K562 (cell line): ENCODE data around the gene LINGO3. TPM values are rescaled to one million over a fixed set of nuclear protein-coding genes. Genes with fewer than 3 reads are reported as not detected.

Source experiments
- ATAC-seq: fragments of 200-7000 bp; cut with Tn5 transposase; 3 replicates; pipeline ENCODE4 v1.9.1; 2020; ENCODE audit warnings: moderate library complexity
- BruUV-seq: library from RNA; stranded (reverse); fragments of 400-500 nt; replicated peaks from 2 replicates; lab custom pipeline; 2021; lab: Mats Ljungman, UMichigan
- CTCF ChIA-PET: fragments of 300-600 bp; formaldehyde crosslinking; extraction: SDS; loops from one replicate; lab custom pipeline; 2021; ENCODE audit warnings: low intra/inter-chr PET ratio; lab: Yijun Ruan, JAX
- POLR2A ChIA-PET: fragments of 300-600, 350-650 bp; sonication (Branson Sonifier 250); formaldehyde crosslinking; extraction: SDS; loops from one replicate; lab custom pipeline; 2021; ENCODE audit warnings: antibody characterized with exemption, inconsistent platforms; lab: Yijun Ruan, JAX
- DNase-seq, 4 experiments: peaks; one replicate each; pipeline versions ENCODE4 v3.0.0 to v3.0.0-alpha.2; 2011 to 2018; ENCODE audit warnings: low spot score in 3 of 4, mixed read lengths in 3 of 4; ENCODE audit errors: extremely low read depth in 1 of 4
- FAIRE-seq: peaks from 2 replicates; lab custom pipeline; 2011; peaks lifted over from hg19 to GRCh38; lab: Jason Lieb, UNC
- H2AFZ ChIP-seq: 2 replicates; pipeline ENCODE4 v1.6.0; 2011; ENCODE audit warnings: low read depth, low read length, control low read depth, inconsistent platforms
- H3K27ac ChIP-seq: fragments of 200-600 bp; 3 replicates; pipeline ENCODE4 v1.8.0; 2011; ENCODE audit warnings: low read depth, mild to moderate bottlenecking, control low read depth, inconsistent platforms, low read length, moderate library complexity, mixed read lengths; ENCODE audit errors: extremely low read depth
- H3K27me3 ChIP-seq, 2 experiments: fragments of 300-600 bp in 1 of 2; 2 replicates in 1 of 2; 3 replicates in 1 of 2; pipeline versions ENCODE4 v1.6.0 to v1.8.0; 2011; ENCODE audit warnings: inconsistent platforms in 2 of 2, low read length in 2 of 2, mild to moderate bottlenecking in 1 of 2, mixed read lengths in 1 of 2, moderate library complexity in 1 of 2; ENCODE audit not compliant: control insufficient read depth in 2 of 2, insufficient read depth in 2 of 2
- H3K36me3 ChIP-seq: fragments of 300-600 bp; 3 replicates; pipeline ENCODE4 v1.8.0; 2011; ENCODE audit warnings: mild to moderate bottlenecking, low read length, inconsistent platforms; ENCODE audit not compliant: control insufficient read depth, insufficient read depth
- H3K4me1 ChIP-seq, 2 experiments: fragments of 200-600 bp in 1 of 2; replicated peaks in 1 of 2; 2 replicates in 1 of 2; 3 replicates in 1 of 2; pipeline versions ENCODE4 v1.5.1 to v1.8.0; 2011; ENCODE audit warnings: inconsistent platforms in 2 of 2, low read length in 2 of 2, mild to moderate bottlenecking in 1 of 2, mixed read lengths in 1 of 2, moderate library complexity in 1 of 2; ENCODE audit not compliant: control insufficient read depth in 2 of 2, insufficient read depth in 2 of 2
- H3K4me2 ChIP-seq: 2 replicates; pipeline ENCODE4 v1.6.1; 2011; ENCODE audit warnings: low read length, control low read depth, inconsistent platforms, mixed read lengths; ENCODE audit not compliant: insufficient read depth
- H3K4me3 ChIP-seq: fragments of 200-600 bp; sonication (generic), shearing (Covaris generic); 2 replicates; pipeline ENCODE4 v1.5.1; 2016; ENCODE audit warnings: control low read depth, inconsistent platforms
- H3K79me2 ChIP-seq: fragments of 200-600 bp; 3 replicates; pipeline ENCODE4 v1.8.0; 2011; ENCODE audit warnings: low read length, inconsistent platforms; ENCODE audit not compliant: control insufficient read depth, insufficient read depth
- H3K9ac ChIP-seq, 2 experiments: 2 replicates each; pipeline versions ENCODE4 v1.6.0 to v1.6.1; 2011; ENCODE audit warnings: low read depth in 2 of 2, low read length in 2 of 2, control low read depth in 1 of 2, inconsistent platforms in 1 of 2, mild to moderate bottlenecking in 1 of 2, mixed read lengths in 1 of 2; ENCODE audit not compliant: insufficient read depth in 1 of 2
- H3K9me1 ChIP-seq: one replicate; pipeline ENCODE4 v1.6.0; 2011; ENCODE audit warnings: inconsistent platforms, mild to moderate bottlenecking, low read length, moderate library complexity; ENCODE audit not compliant: control insufficient read depth, insufficient read depth
- H3K9me3 ChIP-seq: replicated peaks from 2 replicates; pipeline ENCODE4 v1.5.1; 2011; ENCODE audit warnings: low read depth, low read length, inconsistent platforms; ENCODE audit not compliant: control insufficient read depth, insufficient read depth
- H4K20me1 ChIP-seq: replicated peaks from 2 replicates; pipeline ENCODE4 v1.6.1; 2011; ENCODE audit warnings: low read length, inconsistent platforms, mixed read lengths; ENCODE audit not compliant: control insufficient read depth, insufficient read depth
- FIP1L1 ChIP-seq: fragments of 200-400 bp; formaldehyde crosslinking; IDR thresholded peaks from 2 replicates; pipeline ENCODE4 v1.6.1; 2018; ENCODE audit warnings: mild to moderate bottlenecking, low read depth, low read length; ENCODE audit not compliant: poor library complexity, severe bottlenecking
- FUS ChIP-seq: fragments of 200-400 bp; formaldehyde crosslinking; optimal IDR thresholded peaks from 2 replicates; pipeline ENCODE3; 2017; ENCODE audit warnings: low read depth, low read length
- HMGN3 ChIP-seq: IDR thresholded peaks from 2 replicates; pipeline ENCODE4 v1.6.1; 2011; ENCODE audit warnings: borderline replicate concordance, low read depth, mild to moderate bottlenecking, mixed read lengths, low read length; ENCODE audit not compliant: insufficient read length; ENCODE audit errors: extremely low read depth
- HNRNPL ChIP-seq: fragments of 200-400 bp; formaldehyde crosslinking; IDR thresholded peaks from 2 replicates; pipeline ENCODE4 v1.6.1; 2017; ENCODE audit warnings: low read depth, mild to moderate bottlenecking, low read length
- KLF13 ChIP-seq: fragments of 450-650 bp; IDR thresholded peaks from 2 replicates; pipeline ENCODE4 v1.6.1; 2016; ENCODE audit warnings: missing genetic modification characterization, low read depth, mild to moderate bottlenecking, missing compliant biosample characterization, moderate library complexity, borderline replicate concordance
- NFXL1 ChIP-seq: fragments of 450-650 bp; formaldehyde crosslinking; IDR thresholded peaks from 2 replicates; pipeline ENCODE4 v1.4.0; 2021; ENCODE audit warnings: mild to moderate bottlenecking
- POLR2G ChIP-seq: fragments of 200-400 bp; formaldehyde crosslinking; IDR thresholded peaks from 2 replicates; pipeline ENCODE4 v1.6.1; 2017; ENCODE audit warnings: low read depth, mild to moderate bottlenecking, antibody characterized with exemption, low read length, moderate library complexity
- RBFOX2 ChIP-seq: fragments of 200-400 bp; formaldehyde crosslinking; IDR thresholded peaks from 2 replicates; pipeline ENCODE4 v1.6.1; 2017; ENCODE audit warnings: low read depth, mild to moderate bottlenecking, low read length, moderate library complexity
- RBM22 ChIP-seq: fragments of 200-400 bp; formaldehyde crosslinking; IDR thresholded peaks from 2 replicates; pipeline ENCODE4 v1.6.1; 2018; ENCODE audit warnings: low read length, low read depth; ENCODE audit not compliant: poor library complexity, severe bottlenecking
- SAFB ChIP-seq: fragments of 200-400 bp; formaldehyde crosslinking; IDR thresholded peaks from 2 replicates; pipeline ENCODE4 v1.6.1; 2017; ENCODE audit warnings: low read depth, low read length, borderline replicate concordance
- ZBTB33 ChIP-seq: sonication (generic); formaldehyde crosslinking; IDR thresholded peaks from 2 replicates; pipeline ENCODE4 v1.8.1; 2023; ENCODE audit warnings: mild to moderate bottlenecking, missing genetic modification reagents
- ZNF23 ChIP-seq: fragments of 250-450 bp; sonication (Bioruptor Pico); IDR thresholded peaks from 2 replicates; pipeline ENCODE4 v1.4.0; 2020; ENCODE audit warnings: mild to moderate bottlenecking
- ZNF592 ChIP-seq: fragments of 450-650 bp; IDR thresholded peaks from 2 replicates; pipeline ENCODE4 v1.6.1; 2017; ENCODE audit warnings: antibody characterized with exemption, mild to moderate bottlenecking
- WGBS: fragments of 100-300 bp; shearing (Covaris generic); methylation state at CpG from one replicate; pipeline ENCODE4 v1.1.6; 2016; ENCODE audit warnings: low coverage, mixed read lengths; ENCODE audit not compliant: insufficient coverage; ENCODE audit errors: missing lambda C conversion rate; 5-methylcytosine and 5-hydroxymethylcytosine counted together
- in situ Hi-C: fragments of 300-500 bp; cut with MboI; formaldehyde crosslinking; loops from 4 replicates; pipeline ENCODE4 v1.15.0; 2018; ENCODE audit warnings: inconsistent platforms, mixed read lengths
- intact Hi-C: fragments of 100-400 bp; cut with micrococcal nuclease; formaldehyde crosslinking; loops from 2 replicates; pipeline ENCODE4 v1.14.2; 2022
- polyA plus RNA-seq, 8 experiments: library from polyadenylated mRNA; depleted of rRNA in 4 of 8; stranded (reverse) in 5 of 8; unstranded in 3 of 8; fragments of >200 nt; fragmentation: Nextera tagmentation in 2 of 8; fragmentation: Illumina TruSeq in 1 of 8; extraction: Ambion mirVana in 2 of 8; extraction: Trizol in 1 of 8; gene quantifications; 2 replicates each; pipeline versions ENCODE4 v1.2.1 to v1.2.3, GENCODE V29; 2011 to 2014; ENCODE audit warnings: inconsistent platforms in 1 of 8, missing spikeins in 1 of 8
- total RNA-seq, 7 experiments: library from RNA; depleted of rRNA in 6 of 7; stranded (reverse); fragments of >200 nt in 6 of 7; fragmentation: Illumina TruSeq in 2 of 7; extraction: Trizol in 2 of 7; gene quantifications; 2 replicates each; pipeline versions ENCODE4 v1.2.1 to v1.2.3, GENCODE V29; 2011 to 2021; ENCODE audit warnings: low replicate concordance in 1 of 7

The LINGO3 gene
- total and polyA plus RNA-seq, 9 of the 15 experiments (the other 6 are each of a cell fraction or from before 2014, with no cell fraction given): 0.03 to 0.05 (median 0.03) TPM; not detected in 6

- H3K4me1 ChIP-seq: peaks cover 10 to 72% of the 10 kb centered on the region in 2 experiments
- H3K27me3 ChIP-seq: no peaks in the 10 kb centered on the region
- POLR2A ChIA-PET: interaction anchor here (0.6 to 7.0 kb wide), 10 partner anchors 9 to 998 kb away, joined by 3 to 86 read pairs (median 3); no protein-coding TSS in a partner anchor
- H2AFZ ChIP-seq: no peak overlapping the region
- no peak overlapping the region for H3K4me2 ChIP-seq
- FAIRE-seq (no peak), DNase-seq (no peak), ATAC-seq (no peak)
- H3K9me1 ChIP-seq: peaks cover 5% of the 10 kb centered on the region
- H3K36me3 ChIP-seq: peaks cover 34% of the 10 kb centered on the region
- intact Hi-C loops (loop anchor here (1.0 to 5.0 kb wide), 3 partner anchors 41 to 336 kb away; no protein-coding TSS in a partner anchor), in situ Hi-C loops (no loop called here)
- peaks cover 35% of the 10 kb centered on the region for H4K20me1 ChIP-seq
- no TSS peak for BruUV-seq
- H3K79me2 ChIP-seq: peaks cover 45% of the 10 kb centered on the region
- H3K9ac ChIP-seq: peak overlapping the region in 1 of 2 experiments; percentile 75; a peak in 1 of 4 replicates
- H3K9me3 ChIP-seq: no peaks in the 10 kb centered on the region
- no peak overlapping the region for H3K27ac ChIP-seq
- 95% methylated on average over 27 of the region's 74 CpGs for WGBS
- TF ChIP-seq RBM22: peak; percentile 83
- peak; percentile 67 for TF ChIP-seq RBFOX2
- TF ChIP-seq ZBTB33 (CRISPR knock-in tag): peak; percentile 86
- TF ChIP-seq POLR2G: peak; percentile 69
- TF ChIP-seq FIP1L1: peak; percentile 30
- 0 out of 2 replicates have a peak, but pooled peaks have one; percentile 12 for TF ChIP-seq SAFB
- TF ChIP-seq ZNF23: no peak
- no peak for TF ChIP-seq NFXL1 (CRISPR knock-in tag)
- TF ChIP-seq ZNF592: no peak
- peak; percentile 48 for TF ChIP-seq FUS
- TF ChIP-seq HMGN3: peak; percentile 8
- TF ChIP-seq HNRNPL: peak; percentile 41; the same call in 1 of the 2 replicates
- TF ChIP-seq KLF13 (tag): no peak
- no peak overlapping the region for H3K4me3 ChIP-seq
- CTCF ChIA-PET: interaction anchor here (0.6 to 1.5 kb wide), 3 partner anchors 116 to 151 kb away, joined by 3 to 5 read pairs (median 5); no protein-coding TSS in a partner anchor
Observed at GRCh38 chr19:2275588-2276428, 32.1 kb downstream of the LINGO3 start.
